ENCODE measurements around the gene INPP5K. TPM values are rescaled to one million over a fixed set of nuclear protein-coding genes. Genes with fewer than 3 reads are reported as not detected.

INPP5K gene
- total and polyA plus RNA-seq, 12 donors = 11.1 to 91.6 (median 36.2) TPM

DNA sequence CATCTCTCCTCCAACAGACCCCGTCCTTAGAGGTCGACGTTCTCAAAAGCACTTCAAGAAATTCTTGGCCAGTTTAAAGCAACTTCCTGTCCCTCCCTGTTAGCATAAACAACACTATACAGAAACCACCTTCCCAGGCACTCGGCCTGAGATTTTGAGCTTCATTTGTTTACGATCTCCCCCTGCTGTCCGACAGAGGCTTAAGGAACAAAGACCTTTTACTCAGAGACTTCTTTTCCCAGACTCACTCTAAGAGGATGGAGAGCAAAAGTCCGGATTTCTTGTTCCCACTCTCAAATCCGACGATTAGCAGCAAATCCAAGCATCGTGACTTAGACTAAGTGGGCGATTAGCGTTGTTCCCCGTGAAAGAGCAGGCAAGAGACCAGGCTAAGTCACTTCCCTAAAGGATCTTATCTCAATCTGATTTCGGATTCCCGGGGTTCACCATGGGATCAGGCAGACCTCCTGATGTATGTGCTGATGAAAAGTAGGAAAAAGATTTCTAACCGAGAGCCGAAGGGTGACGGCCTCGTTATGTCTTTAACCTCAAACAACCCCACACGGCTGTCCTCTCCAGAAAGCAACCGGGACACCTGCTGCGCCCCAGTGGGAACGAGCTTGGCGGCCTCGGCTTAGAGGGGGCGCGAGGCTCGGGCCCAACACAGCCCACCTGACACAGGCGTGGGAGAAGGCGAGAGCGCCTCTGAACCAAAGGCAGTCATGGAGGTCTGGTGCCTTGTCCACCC, 598 bp downstream of the INPP5K start:
- DNase-seq = peak; percentile 53 to 85 (median 67)
- Histone ChIP-seq H3K36me3 (replicated peaks in 1 of 2) (peaks cover 0 to 18% of the 10 kb centered on the region in 2 donors), H3K27me3 (no peaks in the 10 kb centered on the region), H3K27ac (peak overlapping the region in 4 of 5 donors; percentile 74 to 95 (median 88)), H3K9me3 (replicated peaks in 1 of 3) (no peaks in the 10 kb centered on the region), H3K4me1 (replicated peaks in 1 of 2) (peaks cover 15 to 37% of the 10 kb centered on the region in 2 donors), H3K4me3 (peak overlapping the region in 3 of 4 donors; percentile 42 to 83 (median 65))
- intact Hi-C loops (cut with DNase I) = loop anchor here (5.0 to 10.0 kb wide), 4 partner anchors 41 to 259 kb away; partner anchors contain the start of genes BHLHA9 (in 1 of the 2) and TRARG1 (in 1 of the 2)
- 0 to 1% (median 1%) methylated on average over 15 to 31 of the region's 31 CpGs for WGBS, 4 donors
- TF ChIP-seq POLR2A (IDR thresholded peaks at IDR 0.05) (no peak), CTCF (IDR thresholded peaks at IDR 0.05) (peak; percentile 14 to 76 (median 70))

DNA sequence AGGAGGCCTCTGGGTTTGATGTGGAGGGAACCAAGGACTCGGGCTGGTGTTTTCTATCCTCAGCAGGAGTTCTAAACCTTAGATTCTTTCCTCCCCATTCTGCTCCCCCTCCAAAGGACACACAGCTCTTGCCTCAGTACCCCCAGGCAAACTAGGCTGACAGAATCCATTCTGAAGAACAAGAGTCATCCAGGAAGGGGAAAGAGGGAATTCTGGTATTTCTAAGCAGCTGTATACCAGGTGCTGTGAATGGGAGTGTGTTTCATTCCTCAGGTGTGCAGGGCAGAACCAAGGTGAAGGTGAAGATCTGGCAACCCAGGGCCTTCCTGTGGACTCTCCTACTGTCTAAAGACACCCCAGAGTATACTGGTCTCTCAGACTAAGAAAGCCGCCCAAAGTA, 4.1 kb downstream of the INPP5K start:
- Histone ChIP-seq H3K36me3 (replicated peaks in 1 of 2) (peaks cover 0 to 24% of the 10 kb centered on the region in 2 donors), H3K27ac (peak overlapping the region in 2 of 5 donors; percentile 63 to 80), H3K4me1 (replicated peaks in 1 of 2) (peaks cover 11 to 37% of the 10 kb centered on the region in 2 donors), H3K9me3 (replicated peaks in 1 of 3) (no peaks in the 10 kb centered on the region), H3K4me3 (no peak overlapping the region), H3K27me3 (no peaks in the 10 kb centered on the region)
- no peak for DNase-seq
- WGBS, 4 donors = 83 to 86% (median 86%) methylated on average over 2 of the region's 2 CpGs
- no peak for TF ChIP-seq CTCF (IDR thresholded peaks at IDR 0.05)
- no peak for TF ChIP-seq POLR2A (IDR thresholded peaks at IDR 0.05)
- intact Hi-C loops (cut with DNase I) = loop anchor here (10.0 kb wide), 2 partner anchors 148 to 238 kb away; partner anchors contain the start of genes BHLHA9 (in 1 of the 2) and TRARG1 (in 1 of the 2)

GRCh38 chr17:1511756-1512321, 4.6 kb downstream of the INPP5K start:
- H3K4me3 ChIP-seq = no peak overlapping the region
- H3K27me3 ChIP-seq = no peaks in the 10 kb centered on the region
- intact Hi-C loops (cut with DNase I) = loop anchor here (10.0 kb wide), 2 partner anchors 147 to 237 kb away; partner anchors contain the start of genes BHLHA9 (in 1 of the 2) and TRARG1 (in 1 of the 2)
- peaks cover 0 to 28% of the 10 kb centered on the region in 2 donors for H3K36me3 ChIP-seq (replicated peaks in 1 of 2)
- WGBS, 4 donors = 61 to 76% (median 65%) methylated on average over 7 of the region's 7 CpGs
- peaks cover 9 to 36% of the 10 kb centered on the region in 2 donors for H3K4me1 ChIP-seq (replicated peaks in 1 of 2)
- DNase-seq = no peak
- no peaks in the 10 kb centered on the region for H3K9me3 ChIP-seq (replicated peaks in 1 of 3)
- TF ChIP-seq CTCF (IDR thresholded peaks at IDR 0.05) (no peak), POLR2A (IDR thresholded peaks at IDR 0.05) (no peak)
- H3K27ac ChIP-seq = peak overlapping the region in 2 of 5 donors; percentile 63 to 80

DNA sequence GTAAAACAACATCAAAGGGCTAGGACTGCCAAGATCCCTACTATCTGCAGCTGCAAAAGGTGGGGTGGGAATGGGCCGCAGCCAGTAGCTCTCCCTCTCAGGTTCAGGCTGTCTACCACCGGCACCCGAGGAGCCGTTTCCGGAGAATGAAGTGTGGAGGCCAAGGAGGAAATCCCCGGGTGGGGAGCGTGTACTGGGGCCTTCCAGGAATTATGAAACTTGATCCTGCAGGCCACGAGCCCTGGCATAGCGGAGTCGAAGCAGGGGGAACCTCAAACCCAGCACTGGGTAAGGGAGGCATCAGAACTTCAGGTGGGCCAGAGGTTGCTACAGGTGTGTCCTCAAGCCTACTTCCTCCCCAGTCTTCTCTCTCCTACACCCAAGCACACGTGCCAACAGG, 5.1 kb downstream of the INPP5K start:
- H3K9me3 ChIP-seq (replicated peaks in 1 of 3) = no peaks in the 10 kb centered on the region
- WGBS, 4 donors = 58 to 74% (median 66%) methylated on average over 6 to 11 of the region's 11 CpGs
- H3K36me3 ChIP-seq (replicated peaks in 1 of 2) = peaks cover 0 to 34% of the 10 kb centered on the region in 2 donors
- no peak overlapping the region for H3K4me3 ChIP-seq
- H3K27ac ChIP-seq = peak overlapping the region in 2 of 5 donors; percentile 63 to 80
- H3K27me3 ChIP-seq = no peaks in the 10 kb centered on the region
- intact Hi-C loops (cut with DNase I) = loop anchor here (10.0 kb wide), 2 partner anchors 146 to 236 kb away; partner anchors contain the start of genes BHLHA9 (in 1 of the 2) and TRARG1 (in 1 of the 2)
- H3K4me1 ChIP-seq (replicated peaks in 1 of 2) = peaks cover 9 to 36% of the 10 kb centered on the region in 2 donors
- no peak for TF ChIP-seq POLR2A (IDR thresholded peaks at IDR 0.05)
- TF ChIP-seq CTCF (IDR thresholded peaks at IDR 0.05) = no peak
- peak in 1 of 7 donors; percentile 50 for DNase-seq
